GM12865 (cell line): ENCODE data around the gene SEMA4B.

Experiments used
- DNase-seq: peaks from one replicate; pipeline ENCODE4 v3.0.0; 2010; ENCODE audit warnings: low read depth
- H3K4me3 ChIP-seq: 2 replicates; pipeline ENCODE4 v1.5.1; 2011; ENCODE audit warnings: mild to moderate bottlenecking, low read depth, low read length, control low read depth
- CTCF ChIP-seq: IDR thresholded peaks from 2 replicates; pipeline ENCODE4 v1.5.1; 2011; ENCODE audit warnings: low read length, control low read depth, low read depth, inconsistent platforms; ENCODE audit not compliant: insufficient read depth; ENCODE audit errors: missing control alignments

The SEMA4B gene

GRCh38 chr15:90213122-90213817 is 12.1 kb downstream of the SEMA4B start:
- no peak overlapping the region for H3K4me3 ChIP-seq
- peak; percentile 37 for DNase-seq
- no peak for TF ChIP-seq CTCF

GRCh38 chr15:90213818-90214204 is 12.7 kb downstream of the SEMA4B start:
- no peak for TF ChIP-seq CTCF
- H3K4me3 ChIP-seq, result no peak overlapping the region
- DNase-seq, result no peak

GRCh38 chr15:90214553-90215196 is 13.5 kb downstream of the SEMA4B start:
- peak; percentile 28 for DNase-seq
- no peak for TF ChIP-seq CTCF
- no peak overlapping the region for H3K4me3 ChIP-seq

- no peak overlapping the region for H3K4me3 ChIP-seq
- TF ChIP-seq CTCF, result no peak
- DNase-seq, result no peak
These were observed 16.7 kb downstream of the SEMA4B start for GRCh38 chr15:90217671-90218394.

GRCh38 chr15:90219421-90220141 is 18.5 kb downstream of the SEMA4B start:
- peak; percentile 56 for DNase-seq
- no peak overlapping the region for H3K4me3 ChIP-seq
- peak; percentile 72 for TF ChIP-seq CTCF

- H3K4me3 ChIP-seq, result no peak overlapping the region
- peak; percentile 71 for DNase-seq
- peak; percentile 78 for TF ChIP-seq CTCF
These were observed 20.2 kb downstream of the SEMA4B start for GRCh38 chr15:90221246-90221900.
